Central memory CD8-positive, alpha-beta T cell (primary cell): ENCODE data around the gene OR2T2.
"Not testable (repeated sequence)": the region's sequence is repeated elsewhere in the genome, so short reads cannot be mapped to it uniquely, and the experiment has no call there.

Experiments used
- ATAC-seq: fragments of 150-1000 bp; cut with Tn5 transposase; replicated peaks from 2 replicates; pipeline ENCODE4 v1.10.0; 2022; ENCODE audit warnings: mild to moderate bottlenecking, moderate FRiP score, moderate number of reproducible peaks; ENCODE audit not compliant: poor library complexity, severe bottlenecking; ENCODE audit errors: extremely low read depth
- DNase-seq, 2 donors: peaks; one replicate each; pipeline ENCODE4 v3.0.0; 2021; ENCODE audit warnings: low spot score in 2 of 2
- H3K27ac Mint-ChIP-seq: one replicate; pipeline ENCODE4 v1.8.0; 2022; ENCODE audit warnings: low read depth, mild to moderate bottlenecking, moderate library complexity, mixed read lengths
- H3K27me3 Mint-ChIP-seq: one replicate; pipeline ENCODE4 v1.8.0; 2022; ENCODE audit warnings: mixed read lengths
- H3K36me3 Mint-ChIP-seq: one replicate; pipeline ENCODE4 v1.8.0; 2022; ENCODE audit warnings: mild to moderate bottlenecking, moderate library complexity, mixed read lengths; ENCODE audit not compliant: insufficient read depth
- H3K4me1 Mint-ChIP-seq: one replicate; pipeline ENCODE4 v1.8.0; 2022; ENCODE audit warnings: mixed read lengths
- H3K4me3 Mint-ChIP-seq: one replicate; pipeline ENCODE4 v1.8.0; 2022; ENCODE audit warnings: mild to moderate bottlenecking, moderate library complexity, mixed read lengths
- H3K9me3 Mint-ChIP-seq: one replicate; pipeline ENCODE4 v1.8.0; 2022; ENCODE audit warnings: mixed read lengths

OR2T2 gene, protein sequence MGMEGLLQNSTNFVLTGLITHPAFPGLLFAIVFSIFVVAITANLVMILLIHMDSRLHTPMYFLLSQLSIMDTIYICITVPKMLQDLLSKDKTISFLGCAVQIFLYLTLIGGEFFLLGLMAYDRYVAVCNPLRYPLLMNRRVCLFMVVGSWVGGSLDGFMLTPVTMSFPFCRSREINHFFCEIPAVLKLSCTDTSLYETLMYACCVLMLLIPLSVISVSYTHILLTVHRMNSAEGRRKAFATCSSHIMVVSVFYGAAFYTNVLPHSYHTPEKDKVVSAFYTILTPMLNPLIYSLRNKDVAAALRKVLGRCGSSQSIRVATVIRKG

GRCh38 chr1:248445399-248445798 lies at the start of gene OR2T2:
OR2T2 (plus strand) TSS chr1:248445637; CDS start chr1:248452798, 7,161 bp downstream.
- H3K27me3 Mint-ChIP-seq, DNase-seq, H3K9me3 Mint-ChIP-seq, H3K36me3 Mint-ChIP-seq, ATAC-seq, H3K4me3 Mint-ChIP-seq, H3K27ac Mint-ChIP-seq, H3K4me1 Mint-ChIP-seq: not testable (repeated sequence)

DNA sequence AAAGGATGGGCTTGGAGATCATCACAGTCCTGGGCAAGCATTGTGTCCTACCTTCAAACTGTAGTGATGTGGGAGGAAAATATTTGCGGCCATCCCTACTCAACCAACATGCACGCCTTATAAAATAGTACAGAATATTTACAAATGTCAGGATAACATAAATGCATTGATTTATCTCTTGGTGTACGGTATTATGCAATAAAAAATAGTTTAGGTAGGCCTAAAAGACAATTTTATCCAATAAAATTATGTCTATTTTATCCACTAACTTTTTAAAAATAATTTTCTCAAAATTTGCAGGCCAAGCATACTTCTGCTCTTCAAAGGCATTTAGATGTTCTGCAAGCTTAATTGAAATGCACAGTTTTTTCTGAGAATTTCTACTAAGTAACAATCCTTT lies 42.7 kb upstream of the OR2T2 start, which contains the start of gene OR2T1:
Gene OR2T1 (plus strand): TSS at position 301 of the 400 bp plus-strand sequence. CDS start 3,100 bp downstream, outside the sequence.
- ATAC-seq (no peak), DNase-seq (no peak)
- Mint-ChIP-seq H3K4me3 (no peak within 1 kb of the TSS), H3K36me3 (no peaks in the 10 kb centered on the region), H3K27ac (no peak within 1 kb of the TSS), H3K27me3 (no peaks in the 10 kb centered on the region), H3K4me1 (no peaks in the 10 kb centered on the region), H3K9me3 (peaks cover 3% of the 10 kb centered on the region)

DNA sequence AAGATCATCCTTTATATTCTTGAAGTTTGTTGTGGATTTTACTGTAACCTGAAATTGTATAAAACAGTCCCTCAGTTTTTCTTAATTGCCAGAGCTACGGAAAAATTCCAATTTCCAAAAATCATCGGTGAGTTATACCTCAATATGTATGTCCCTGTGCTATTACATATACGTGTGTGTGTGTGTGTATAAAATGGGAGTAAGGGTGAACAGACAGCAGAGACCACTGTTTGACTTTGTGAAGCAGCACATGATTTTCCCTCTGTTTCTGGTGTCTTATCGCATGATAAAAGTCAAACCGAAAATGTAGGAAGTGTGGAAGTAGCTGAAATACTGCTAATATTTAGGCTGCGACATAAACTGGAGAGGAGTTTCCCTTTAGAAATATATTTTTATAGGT lies 41.4 kb upstream of the OR2T2 start:
- Mint-ChIP-seq H3K4me1 (no peaks in the 10 kb centered on the region), H3K27ac (no peak overlapping the region), H3K4me3 (no peak overlapping the region), H3K36me3 (no peaks in the 10 kb centered on the region), H3K27me3 (no peaks in the 10 kb centered on the region), H3K9me3 (peaks cover 3% of the 10 kb centered on the region)
- ATAC-seq (no peak), DNase-seq (no peak)

GRCh38 chr1:248406721-248407692 lies 38.4 kb upstream of the OR2T2 start:
- Mint-ChIP-seq H3K27me3 (no peaks in the 10 kb centered on the region), H3K4me1 (no peaks in the 10 kb centered on the region), H3K9me3 (peaks cover 3% of the 10 kb centered on the region), H3K27ac (no peak overlapping the region), H3K4me3 (no peak overlapping the region), H3K36me3 (no peaks in the 10 kb centered on the region)
- no peak for DNase-seq
- peak; percentile 10 for ATAC-seq

GRCh38 chr1:248416226-248416625 lies 29.2 kb upstream of the OR2T2 start:
- H3K9me3 Mint-ChIP-seq = peaks cover 7% of the 10 kb centered on the region
- no peak overlapping the region for H3K27ac Mint-ChIP-seq
- peaks cover 1% of the 10 kb centered on the region for H3K36me3 Mint-ChIP-seq
- no peak overlapping the region for H3K4me3 Mint-ChIP-seq
- ATAC-seq (no peak), DNase-seq (no peak)
- H3K27me3 Mint-ChIP-seq = no peaks in the 10 kb centered on the region
- H3K4me1 Mint-ChIP-seq = no peaks in the 10 kb centered on the region

DNA sequence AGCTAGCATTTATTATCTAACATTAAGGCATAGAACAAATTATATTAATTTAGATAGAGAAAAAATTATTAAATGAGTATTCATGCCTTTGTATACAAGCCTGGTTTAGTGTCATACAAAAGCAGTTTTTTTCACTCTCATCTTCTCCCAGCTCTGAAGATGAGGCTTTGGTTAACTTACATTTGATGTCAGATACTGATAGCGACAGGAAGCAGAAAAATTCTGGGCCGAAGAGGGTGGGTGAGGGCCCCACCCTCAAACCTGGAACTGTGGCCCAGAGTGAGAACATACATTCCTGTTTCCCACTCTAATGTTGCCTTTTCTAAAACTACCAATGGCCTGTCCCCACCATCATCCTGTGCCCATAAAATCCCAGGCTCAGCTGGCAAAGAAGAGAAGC lies 27.6 kb upstream of the OR2T2 start:
- DNase-seq (no peak), ATAC-seq (no peak)
- Mint-ChIP-seq H3K4me3 (no peak overlapping the region), H3K27me3 (no peaks in the 10 kb centered on the region), H3K4me1 (no peaks in the 10 kb centered on the region), H3K9me3 (peaks cover 7% of the 10 kb centered on the region), H3K36me3 (peaks cover 1% of the 10 kb centered on the region), H3K27ac (no peak overlapping the region)

- ATAC-seq (no peak), DNase-seq (no peak)
- no peaks in the 10 kb centered on the region for H3K9me3 Mint-ChIP-seq
- H3K4me1 Mint-ChIP-seq = no peaks in the 10 kb centered on the region
- no peak overlapping the region for H3K27ac Mint-ChIP-seq
- no peak overlapping the region for H3K4me3 Mint-ChIP-seq
- no peaks in the 10 kb centered on the region for H3K27me3 Mint-ChIP-seq
- H3K36me3 Mint-ChIP-seq = peaks cover 1% of the 10 kb centered on the region
Observed at GRCh38 chr1:248421384-248421783, 24.1 kb upstream of the OR2T2 start.

DNA sequence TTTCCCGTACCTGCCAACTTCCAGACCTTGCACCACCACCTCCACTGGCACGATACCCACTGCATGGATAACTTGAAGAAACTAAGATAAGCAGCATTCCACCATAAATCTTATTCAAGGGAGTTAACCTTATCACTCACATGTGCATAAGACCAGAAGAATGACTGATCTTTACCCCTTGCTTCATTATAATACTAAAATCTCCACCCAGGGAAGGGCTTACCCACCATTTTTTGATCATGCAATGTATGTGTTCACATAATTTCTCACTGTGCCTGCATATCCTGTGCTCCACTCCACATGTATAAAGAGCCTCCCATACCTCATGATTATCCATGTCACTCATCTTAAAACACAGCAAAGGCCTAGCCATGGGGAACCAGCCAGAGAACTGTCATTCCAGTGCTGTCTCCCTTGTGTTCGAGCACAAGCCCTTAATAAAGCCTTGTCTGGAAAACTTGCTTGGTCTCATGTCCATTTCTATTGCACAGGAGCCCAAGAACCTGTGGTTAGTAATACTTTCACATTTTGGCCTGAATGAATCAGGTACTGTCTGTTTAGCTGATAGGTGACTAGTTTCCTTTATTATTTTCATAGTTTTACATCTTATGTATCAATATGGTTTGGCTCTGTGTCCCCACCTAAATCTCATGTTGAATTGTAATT lies 17.8 kb upstream of the OR2T2 start:
- not testable (repeated sequence) for H3K4me1 Mint-ChIP-seq, H3K36me3 Mint-ChIP-seq, H3K27ac Mint-ChIP-seq, DNase-seq, H3K9me3 Mint-ChIP-seq, ATAC-seq, H3K4me3 Mint-ChIP-seq
- peaks cover 12% of the 10 kb centered on the region for H3K27me3 Mint-ChIP-seq

DNA sequence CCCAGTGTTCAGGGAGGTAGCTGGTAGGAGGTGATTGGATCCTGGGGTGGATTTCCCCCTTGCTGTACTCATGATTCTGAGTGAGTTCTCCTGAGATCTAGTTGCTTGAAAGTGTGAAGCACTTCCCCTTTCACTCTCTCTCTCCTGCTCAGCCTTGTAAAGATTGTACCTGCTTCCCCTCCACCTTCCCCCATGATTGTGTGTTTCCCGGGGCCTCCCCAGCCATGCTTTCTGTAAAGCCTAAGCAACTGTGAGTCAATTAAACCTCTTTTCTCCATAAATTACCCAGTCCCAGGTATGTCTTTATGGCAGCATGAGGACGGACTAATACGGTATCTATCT lies 17.3 kb upstream of the OR2T2 start:
- H3K36me3 Mint-ChIP-seq, DNase-seq, H3K4me3 Mint-ChIP-seq, ATAC-seq, H3K27ac Mint-ChIP-seq, H3K4me1 Mint-ChIP-seq, H3K9me3 Mint-ChIP-seq: not testable (repeated sequence)
- peaks cover 12% of the 10 kb centered on the region for H3K27me3 Mint-ChIP-seq

- H3K36me3 Mint-ChIP-seq, H3K4me3 Mint-ChIP-seq, H3K9me3 Mint-ChIP-seq, DNase-seq, H3K27ac Mint-ChIP-seq, H3K4me1 Mint-ChIP-seq, ATAC-seq: not testable (repeated sequence)
- H3K27me3 Mint-ChIP-seq = peaks cover 12% of the 10 kb centered on the region
Observed at GRCh38 chr1:248431683-248432082, 13.8 kb upstream of the OR2T2 start.

DNA sequence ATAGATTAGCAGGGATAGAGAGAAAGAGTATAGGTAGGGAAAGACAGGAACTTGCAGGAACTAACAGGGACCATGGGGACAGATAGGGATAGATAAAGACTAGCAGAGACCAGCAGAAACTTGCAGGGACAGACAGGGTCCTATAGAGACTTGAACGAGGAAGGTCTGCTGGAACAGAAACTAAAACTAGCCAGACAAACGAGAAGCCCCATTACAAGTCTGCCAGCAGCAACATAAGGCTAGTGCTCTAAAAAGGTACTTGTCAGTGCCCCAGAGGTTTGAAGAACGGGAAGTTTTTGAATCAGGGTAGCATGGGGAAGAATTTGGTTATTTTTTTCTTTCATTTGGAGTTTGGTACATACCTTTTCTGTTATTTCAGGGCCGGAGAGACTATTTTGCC lies 13.2 kb upstream of the OR2T2 start:
- not testable (repeated sequence) for H3K4me1 Mint-ChIP-seq, H3K27ac Mint-ChIP-seq, DNase-seq, H3K36me3 Mint-ChIP-seq, ATAC-seq, H3K4me3 Mint-ChIP-seq, H3K9me3 Mint-ChIP-seq
- peaks cover 12% of the 10 kb centered on the region for H3K27me3 Mint-ChIP-seq

- H3K4me3 Mint-ChIP-seq, H3K36me3 Mint-ChIP-seq, H3K9me3 Mint-ChIP-seq, ATAC-seq, H3K27ac Mint-ChIP-seq, DNase-seq, H3K4me1 Mint-ChIP-seq: not testable (repeated sequence)
- H3K27me3 Mint-ChIP-seq = peaks cover 12% of the 10 kb centered on the region
Observed at GRCh38 chr1:248433811-248434415, 11.5 kb upstream of the OR2T2 start.
